Activated naive CD4-positive, alpha-beta T cell treated with anti-CD3 and anti-CD28 coated beads, Interleukin-2, amount 10 ng/mL, durations not matched to agents 7 days and 5 days (primary cell): ENCODE results near the gene KLHL29.
A peak's percentile ranks its signal among the peaks of the same experiment; 100 is the strongest.

Source experiments
- CTCF ChIA-PET: fragments of 350-600 bp; sonication (Branson Sonifier 250); formaldehyde crosslinking; loops from one replicate; lab custom pipeline; 2021; ENCODE audit warnings: antibody characterized with exemption; lab: Charles Lee
- DNase-seq: peaks from one replicate; pipeline ENCODE4 v3.0.0-alpha.2; 2020
- H3K27ac Mint-ChIP-seq: one replicate; pipeline ENCODE4 v1.8.0; 2021; ENCODE audit warnings: mild to moderate bottlenecking, moderate library complexity, mixed read lengths
- H3K27me3 Mint-ChIP-seq: one replicate; pipeline ENCODE4 v1.8.0; 2021; ENCODE audit warnings: mild to moderate bottlenecking, mixed read lengths
- H3K36me3 Mint-ChIP-seq: one replicate; pipeline ENCODE4 v1.8.0; 2021; ENCODE audit warnings: mixed read lengths
- H3K4me1 Mint-ChIP-seq: one replicate; pipeline ENCODE4 v1.8.0; 2021; ENCODE audit warnings: mixed read lengths
- H3K4me3 Mint-ChIP-seq: one replicate; pipeline ENCODE4 v1.8.0; 2021; ENCODE audit warnings: mild to moderate bottlenecking, moderate library complexity, mixed read lengths
- H3K9me3 Mint-ChIP-seq: one replicate; pipeline ENCODE4 v1.8.0; 2021; ENCODE audit warnings: mixed read lengths

The KLHL29 gene

DNA sequence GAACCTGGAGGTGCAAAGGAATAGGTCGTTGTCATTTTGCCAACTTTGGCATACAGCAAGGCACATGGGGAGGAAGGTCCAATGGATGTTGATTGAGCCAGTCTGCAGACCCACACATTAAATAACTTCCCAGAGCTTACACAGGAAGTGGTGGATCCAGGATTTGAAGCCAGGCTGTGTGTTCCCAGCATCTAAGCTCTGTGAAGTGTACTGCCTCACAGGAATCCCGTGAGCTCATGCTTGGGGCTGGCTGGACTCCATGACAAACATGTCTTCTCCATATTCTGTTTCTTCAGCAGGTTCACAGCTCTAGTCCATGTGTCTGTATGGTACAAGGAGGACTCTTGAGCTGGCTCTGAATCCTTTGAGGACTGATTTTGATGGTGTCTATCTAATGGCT lies 63.9 kb downstream of the KLHL29 start:
- Mint-ChIP-seq H3K9me3 (no peaks in the 10 kb centered on the region), H3K27me3 (peaks cover 41% of the 10 kb centered on the region), H3K36me3 (no peaks in the 10 kb centered on the region), H3K4me3 (no peak overlapping the region), H3K4me1 (peaks cover 35% of the 10 kb centered on the region), H3K27ac (no peak overlapping the region)
- CTCF ChIA-PET = interaction anchor here (1.6 kb wide), 1 partner anchor 13 kb away, joined by 4 read pairs; no protein-coding TSS in a partner anchor
- no peak for DNase-seq

DNA sequence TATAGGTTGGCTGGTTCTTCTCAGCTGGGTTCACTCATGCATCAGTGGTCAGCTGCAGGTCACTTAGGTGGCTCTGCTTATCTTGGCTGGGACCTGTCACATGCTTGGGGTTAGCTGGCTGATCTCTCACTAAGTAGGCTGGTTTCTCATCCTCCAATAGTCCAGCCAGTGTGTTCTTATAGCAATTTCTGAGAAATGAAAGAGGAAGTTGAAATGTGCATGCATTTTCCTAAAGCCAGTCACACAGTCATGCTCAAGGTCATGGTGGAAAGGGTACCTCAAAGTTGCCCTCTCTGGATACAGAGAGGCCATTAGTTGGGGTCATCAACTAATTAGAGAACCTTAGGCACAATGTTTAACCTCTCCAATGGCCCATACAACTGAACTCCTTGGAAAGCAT lies 64.4 kb downstream of the KLHL29 start:
- Mint-ChIP-seq H3K4me3 (no peak overlapping the region), H3K27me3 (peaks cover 41% of the 10 kb centered on the region), H3K36me3 (no peaks in the 10 kb centered on the region), H3K27ac (no peak overlapping the region), H3K9me3 (no peaks in the 10 kb centered on the region), H3K4me1 (peaks cover 35% of the 10 kb centered on the region)
- CTCF ChIA-PET = interaction anchor here (1.6 kb wide), 1 partner anchor 12 kb away, joined by 4 read pairs; no protein-coding TSS in a partner anchor
- DNase-seq = no peak

- DNase-seq = no peak
- H3K27me3 Mint-ChIP-seq = peaks cover 46% of the 10 kb centered on the region
- H3K9me3 Mint-ChIP-seq = no peaks in the 10 kb centered on the region
- no peaks in the 10 kb centered on the region for H3K36me3 Mint-ChIP-seq
- CTCF ChIA-PET = interaction anchor here (0.6 to 1.6 kb wide), 2 partner anchors 12 to 69 kb away, joined by 3 to 4 read pairs; no protein-coding TSS in a partner anchor
- no peak overlapping the region for H3K27ac Mint-ChIP-seq
- H3K4me1 Mint-ChIP-seq = peaks cover 39% of the 10 kb centered on the region
- no peak overlapping the region for H3K4me3 Mint-ChIP-seq
Observed at GRCh38 chr2:23449831-23450331, 64.9 kb downstream of the KLHL29 start.

- peaks cover 39% of the 10 kb centered on the region for H3K4me1 Mint-ChIP-seq
- DNase-seq = no peak
- no peak overlapping the region for H3K27ac Mint-ChIP-seq
- CTCF ChIA-PET = interaction anchor here (1.6 kb wide), 1 partner anchor 9 kb away, joined by 4 read pairs; no protein-coding TSS in a partner anchor
- H3K27me3 Mint-ChIP-seq = peaks cover 52% of the 10 kb centered on the region
- H3K9me3 Mint-ChIP-seq = no peaks in the 10 kb centered on the region
- H3K4me3 Mint-ChIP-seq = no peak overlapping the region
- H3K36me3 Mint-ChIP-seq = no peaks in the 10 kb centered on the region
Observed at GRCh38 chr2:23452372-23452771, 67.4 kb downstream of the KLHL29 start.

- CTCF ChIA-PET = interaction anchor here (0.6 to 1.6 kb wide), 4 partner anchors 9 to 307 kb away, joined by 3 to 4 read pairs (median 3); no protein-coding TSS in a partner anchor
- peak; percentile 61 for DNase-seq
- Mint-ChIP-seq H3K9me3 (no peaks in the 10 kb centered on the region), H3K4me3 (peak overlapping the region; percentile 44), H3K36me3 (no peaks in the 10 kb centered on the region), H3K27ac (peak overlapping the region; percentile 68), H3K4me1 (peaks cover 39% of the 10 kb centered on the region), H3K27me3 (peaks cover 50% of the 10 kb centered on the region)
Observed at GRCh38 chr2:23452853-23453420, 68.0 kb downstream of the KLHL29 start.

DNA sequence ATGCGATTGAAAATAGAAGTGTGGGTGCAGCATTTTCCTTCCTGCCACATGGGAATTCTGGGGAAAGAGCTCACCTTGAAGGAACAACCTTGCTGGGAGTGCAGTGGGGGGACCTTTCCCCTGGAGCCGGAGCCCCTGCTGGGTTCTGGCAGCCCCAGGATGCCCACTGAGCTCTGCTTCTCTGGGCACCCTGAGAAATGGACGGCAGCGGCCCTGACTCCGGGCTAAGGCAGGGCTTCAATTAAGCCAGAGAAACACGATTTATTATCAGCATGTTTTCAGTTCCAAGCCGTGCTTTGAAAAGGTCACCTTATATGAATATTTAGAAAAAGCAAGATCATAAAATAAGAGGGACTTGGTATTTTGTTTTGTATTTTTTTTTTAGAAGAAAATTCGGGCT lies 68.5 kb downstream of the KLHL29 start:
- Mint-ChIP-seq H3K27me3 (peaks cover 50% of the 10 kb centered on the region), H3K4me1 (peaks cover 39% of the 10 kb centered on the region), H3K36me3 (no peaks in the 10 kb centered on the region), H3K9me3 (no peaks in the 10 kb centered on the region), H3K27ac (no peak overlapping the region), H3K4me3 (peak overlapping the region; percentile 44)
- CTCF ChIA-PET = interaction anchor here (0.6 to 1.6 kb wide), 4 partner anchors 8 to 307 kb away, joined by 3 to 4 read pairs (median 3); no protein-coding TSS in a partner anchor
- DNase-seq = no peak

GRCh38 chr2:23453836-23454460 lies 69.0 kb downstream of the KLHL29 start:
- DNase-seq = no peak
- CTCF ChIA-PET = interaction anchor here (1.5 to 1.6 kb wide), 2 partner anchors 8 to 306 kb away, joined by 3 to 4 read pairs; no protein-coding TSS in a partner anchor
- peaks cover 50% of the 10 kb centered on the region for H3K27me3 Mint-ChIP-seq
- H3K27ac Mint-ChIP-seq = no peak overlapping the region
- H3K4me1 Mint-ChIP-seq = peaks cover 37% of the 10 kb centered on the region
- H3K9me3 Mint-ChIP-seq = no peaks in the 10 kb centered on the region
- H3K36me3 Mint-ChIP-seq = no peaks in the 10 kb centered on the region
- H3K4me3 Mint-ChIP-seq = no peak overlapping the region

DNA sequence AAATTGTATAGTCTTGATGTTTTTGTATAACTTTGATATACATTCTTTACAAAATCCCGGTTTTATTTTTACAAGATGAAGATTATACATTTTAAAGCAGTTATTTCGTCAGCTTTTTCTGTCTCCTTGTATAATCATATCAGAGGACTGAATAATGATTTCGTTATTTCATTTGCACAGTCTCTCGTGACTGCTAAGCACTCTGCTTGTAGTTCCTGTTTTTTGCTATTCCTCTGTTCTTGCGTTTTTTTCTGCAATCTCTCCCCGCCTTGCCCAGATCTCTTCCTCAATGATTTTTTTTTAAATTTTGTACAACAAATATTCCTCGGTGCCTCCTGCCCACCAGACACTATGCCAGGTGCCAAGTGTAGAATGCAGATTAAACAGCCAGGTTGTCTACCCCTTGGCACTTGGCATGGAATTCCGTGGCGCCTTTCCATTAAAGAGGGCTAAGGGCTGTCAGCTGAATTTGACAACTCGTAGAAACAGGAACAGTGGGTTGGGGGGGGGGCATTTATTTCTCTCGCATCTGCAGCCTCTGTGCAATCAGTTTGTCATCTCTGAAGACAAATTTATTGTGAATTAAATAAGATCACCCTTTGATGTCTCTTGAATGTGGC lies 69.6 kb downstream of the KLHL29 start:
- peaks cover 50% of the 10 kb centered on the region for H3K27me3 Mint-ChIP-seq
- H3K4me1 Mint-ChIP-seq = peaks cover 30% of the 10 kb centered on the region
- H3K27ac Mint-ChIP-seq = no peak overlapping the region
- no peaks in the 10 kb centered on the region for H3K9me3 Mint-ChIP-seq
- DNase-seq = no peak
- CTCF ChIA-PET = interaction anchor here (1.5 kb wide), 1 partner anchor 306 kb away, joined by 3 read pairs; no protein-coding TSS in a partner anchor
- no peaks in the 10 kb centered on the region for H3K36me3 Mint-ChIP-seq
- no peak overlapping the region for H3K4me3 Mint-ChIP-seq

DNA sequence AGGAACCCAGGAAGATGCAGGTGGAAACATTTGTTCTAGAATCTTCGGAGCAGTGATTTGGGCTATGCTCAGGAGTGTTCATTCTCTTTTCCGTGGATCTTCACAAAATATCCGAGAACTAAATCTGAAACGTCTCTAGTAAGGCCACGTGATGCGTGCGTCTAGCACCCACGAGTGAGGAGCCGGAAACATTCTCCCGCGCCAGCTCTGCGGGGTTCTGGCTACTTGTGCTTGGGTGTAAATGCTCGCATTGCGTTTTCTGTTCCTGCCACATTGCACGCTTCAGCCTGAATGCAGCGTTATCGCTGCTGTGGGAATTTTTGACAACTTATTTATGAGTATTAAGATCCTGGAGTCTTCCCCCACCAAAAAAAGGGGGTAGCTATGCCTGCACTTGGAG lies 71.4 kb downstream of the KLHL29 start:
- peaks cover 30% of the 10 kb centered on the region for H3K4me1 Mint-ChIP-seq
- H3K27ac Mint-ChIP-seq = no peak overlapping the region
- no peak for DNase-seq
- CTCF ChIA-PET = no interaction called here
- H3K4me3 Mint-ChIP-seq = no peak overlapping the region
- H3K36me3 Mint-ChIP-seq = no peaks in the 10 kb centered on the region
- H3K9me3 Mint-ChIP-seq = no peaks in the 10 kb centered on the region
- peaks cover 56% of the 10 kb centered on the region for H3K27me3 Mint-ChIP-seq

DNA sequence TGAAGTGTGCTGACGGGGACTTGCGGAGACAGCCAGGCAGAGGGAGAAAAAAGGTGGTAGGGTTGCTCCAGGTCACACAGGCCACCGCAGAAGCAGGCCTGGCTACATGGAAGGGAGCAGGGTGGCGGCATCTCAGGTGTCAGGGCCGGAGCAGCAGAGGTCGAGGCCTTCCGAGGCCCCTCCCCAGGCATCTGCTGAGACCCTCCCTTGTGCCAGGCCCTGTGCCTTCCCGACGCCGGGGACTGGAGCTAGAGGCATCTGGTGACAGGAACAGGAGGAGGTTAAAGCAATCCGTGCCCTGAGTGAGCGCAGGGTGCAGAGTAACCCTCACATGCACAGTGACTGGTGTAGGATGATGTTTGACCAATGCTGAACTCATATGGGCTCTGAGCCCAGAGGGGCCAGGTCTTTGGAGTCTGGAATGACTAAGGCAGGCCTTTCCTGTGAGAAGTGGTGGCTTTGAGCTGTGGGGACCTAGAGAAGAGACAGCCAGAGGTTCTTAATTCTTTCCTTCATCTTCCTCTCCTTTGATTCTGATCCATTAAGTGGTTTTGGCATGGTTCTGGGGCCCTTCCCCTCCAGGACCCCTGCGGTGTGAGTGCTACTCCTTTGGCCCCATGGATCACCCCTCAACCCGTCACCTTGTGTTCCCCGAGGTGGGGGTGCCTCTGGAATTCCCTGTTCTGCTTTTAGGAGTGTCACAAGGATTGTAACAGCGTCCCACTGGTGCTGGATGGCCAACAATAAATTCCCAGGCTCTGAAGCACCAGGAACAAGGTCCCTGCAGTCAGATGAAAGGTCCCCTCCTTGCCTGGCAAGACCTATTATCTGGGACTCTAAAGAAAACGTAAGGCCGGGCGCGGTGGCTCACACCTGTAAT lies 72.1 kb downstream of the KLHL29 start:
- Mint-ChIP-seq H3K4me1 (peaks cover 27% of the 10 kb centered on the region), H3K4me3 (no peak overlapping the region), H3K36me3 (no peaks in the 10 kb centered on the region), H3K27ac (no peak overlapping the region), H3K9me3 (no peaks in the 10 kb centered on the region), H3K27me3 (peaks cover 56% of the 10 kb centered on the region)
- DNase-seq = no peak
- CTCF ChIA-PET = no interaction called here

DNA sequence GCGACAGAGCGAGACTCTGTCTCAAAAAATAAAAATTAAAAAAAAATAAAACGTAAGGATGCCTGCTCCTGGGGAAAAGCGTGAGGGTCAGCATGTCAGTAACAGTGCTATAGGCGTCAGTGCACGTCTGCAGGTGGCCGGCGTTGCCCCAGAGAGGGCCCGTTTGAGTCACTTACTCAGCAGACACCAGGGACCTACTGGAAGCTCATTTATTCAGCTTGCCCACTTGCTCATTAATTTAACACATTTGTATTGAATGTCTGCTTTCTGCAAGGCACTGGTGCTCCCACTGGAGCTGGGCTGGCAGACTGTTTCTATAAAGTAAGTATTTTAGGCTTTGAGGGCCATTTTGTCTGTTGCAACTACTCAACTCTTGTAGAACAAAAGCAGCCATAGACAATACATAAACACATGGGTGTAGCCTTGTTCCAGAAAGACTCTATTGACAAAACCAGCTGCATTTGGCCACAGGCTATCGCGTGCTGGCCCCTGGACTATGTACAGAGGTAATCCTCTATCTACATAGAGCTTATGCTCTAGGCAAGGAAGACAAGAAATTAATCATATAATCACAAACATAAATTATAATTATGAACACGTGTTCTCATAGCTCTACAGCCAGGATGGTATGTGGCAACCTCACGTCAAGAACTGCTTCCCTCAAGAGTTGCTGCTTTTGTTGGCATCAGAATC lies 73.2 kb downstream of the KLHL29 start:
- Mint-ChIP-seq H3K27me3 (peaks cover 50% of the 10 kb centered on the region), H3K4me3 (no peak overlapping the region), H3K4me1 (peaks cover 16% of the 10 kb centered on the region), H3K36me3 (no peaks in the 10 kb centered on the region), H3K27ac (no peak overlapping the region), H3K9me3 (no peaks in the 10 kb centered on the region)
- no peak for DNase-seq
- CTCF ChIA-PET = interaction anchor here (1.4 to 1.9 kb wide), 2 partner anchors 11 to 54 kb away, joined by 4 to 6 read pairs; no protein-coding TSS in a partner anchor

- H3K27me3 Mint-ChIP-seq = peaks cover 51% of the 10 kb centered on the region
- H3K9me3 Mint-ChIP-seq = no peaks in the 10 kb centered on the region
- CTCF ChIA-PET = interaction anchor here (1.4 to 1.9 kb wide), 2 partner anchors 10 to 55 kb away, joined by 4 to 6 read pairs; no protein-coding TSS in a partner anchor
- H3K36me3 Mint-ChIP-seq = no peaks in the 10 kb centered on the region
- no peak for DNase-seq
- peaks cover 9% of the 10 kb centered on the region for H3K4me1 Mint-ChIP-seq
- no peak overlapping the region for H3K27ac Mint-ChIP-seq
- no peak overlapping the region for H3K4me3 Mint-ChIP-seq
Observed at GRCh38 chr2:23459032-23459431, 74.1 kb downstream of the KLHL29 start.

GRCh38 chr2:23460228-23460627 lies 75.2 kb downstream of the KLHL29 start:
- Mint-ChIP-seq H3K4me3 (no peak overlapping the region), H3K36me3 (no peaks in the 10 kb centered on the region), H3K27me3 (peaks cover 55% of the 10 kb centered on the region), H3K27ac (no peak overlapping the region), H3K9me3 (no peaks in the 10 kb centered on the region), H3K4me1 (peaks cover 6% of the 10 kb centered on the region)
- DNase-seq = no peak
- CTCF ChIA-PET = interaction anchor here (0.8 to 1.9 kb wide), 5 partner anchors 9 to 260 kb away, joined by 3 to 4 read pairs (median 3); no protein-coding TSS in a partner anchor
